Thyroid gland (tissue), 4 donors: ENCODE measurements around the gene KIF20A.

ENCODE experiments used
- CTCF ChIP-seq, 6 experiments: fragments of 200-600 bp in 3 of 6; fragments of 450-650 bp in 3 of 6; sonication (generic) in 3 of 6; IDR thresholded peaks; one replicate each; pipeline ENCODE4 v1.5.1; 2016 to 2019; ENCODE audit warnings: antibody characterized with exemption in 6 of 6, mild to moderate bottlenecking in 2 of 6, inconsistent platforms in 1 of 6, moderate library complexity in 1 of 6
- POLR2A ChIP-seq, 2 donors: fragments of 450-650 bp; IDR thresholded peaks; one replicate each; pipeline ENCODE4 v1.6.1; 2017; ENCODE audit warnings: antibody characterized with exemption in 2 of 2, mild to moderate bottlenecking in 2 of 2, moderate library complexity in 1 of 2

DNA sequence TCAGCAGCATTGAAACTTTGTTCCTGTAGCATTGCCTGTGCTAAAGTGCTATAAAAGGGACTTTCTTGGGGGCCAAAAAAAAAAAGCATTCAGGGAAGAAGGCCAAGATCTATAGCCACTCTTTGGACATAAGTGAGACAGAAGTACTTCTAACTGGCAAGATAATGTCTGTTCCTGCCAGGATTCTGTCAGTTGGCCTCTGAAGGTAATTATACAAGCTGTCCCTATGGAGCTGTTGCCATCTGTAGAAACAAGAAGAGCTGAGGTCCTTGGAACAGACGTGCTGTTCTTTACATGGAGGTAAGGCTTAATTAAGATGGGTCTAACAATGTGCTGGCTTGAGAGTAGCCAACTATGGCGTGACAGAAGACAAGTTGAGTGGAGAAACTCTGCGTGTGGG is 9.7 kb downstream of the KIF20A start:
- no peak for TF ChIP-seq CTCF (IDR thresholded peaks at IDR 0.05)
- no peak for TF ChIP-seq POLR2A (IDR thresholded peaks at IDR 0.05)
